Neural progenitor cell (in vitro differentiated cells): ENCODE measurements around the gene NCKAP5.

Source experiments
- CTCF ChIP-seq: fragments of 200-600 bp; sonication (generic); IDR thresholded peaks from 2 replicates; pipeline ENCODE4 v1.5.1; 2017; ENCODE audit warnings: antibody characterized with exemption, mild to moderate bottlenecking
- EZH2 ChIP-seq: fragments of 200-600 bp; sonication (generic); IDR thresholded peaks from 2 replicates; pipeline ENCODE4 v1.6.1; 2017; ENCODE audit warnings: antibody characterized with exemption, mild to moderate bottlenecking, moderate library complexity
- EZH2phosphoT487 ChIP-seq: fragments of 200-600 bp; sonication (generic); IDR thresholded peaks from 2 replicates; pipeline ENCODE4 v1.6.1; 2017; ENCODE audit warnings: antibody characterized with exemption

- TF ChIP-seq CTCF (no peak), EZH2phosphoT487 (no peak), EZH2 (no peak)
These were observed 152.1 kb downstream of the NCKAP5 start for GRCh38 chr2:133416146-133416545.
